ENCODE data around the gene ZBTB11. TPM values are rescaled to one million over a fixed set of nuclear protein-coding genes. Genes with fewer than 3 reads are reported as not detected.
"Not testable (repeated sequence)": the region's sequence is repeated elsewhere in the genome, so short reads cannot be mapped to it uniquely, and the experiment has no call there.

Gene ZBTB11
- total and polyA plus RNA-seq, 2 of the 13 experiments (the other 11 are each of a cell fraction or from before 2014, with no cell fraction given), result 5.9 to 18.1 TPM

GRCh38 chr3:101613014-101613413, 63.9 kb downstream of the ZBTB11 start (continued):
- peak; percentile 65 for TF ChIP-seq CEBPG (CRISPR knock-in tag; IDR thresholded peaks at IDR 0.05)
- TF ChIP-seq CREB1 (IDR thresholded peaks at IDR 0.05), result not testable (repeated sequence)
- TF ChIP-seq CREB1 (CRISPR knock-in tag; IDR thresholded peaks at IDR 0.05), result peak; percentile 41; the same call in 1 of the 2 replicates
- TF ChIP-seq GATAD2A (CRISPR knock-in tag; IDR thresholded peaks at IDR 0.05), result 0 out of 2 replicates have a peak, but pooled peaks have one; percentile 22

- TF ChIP-seq KDM5A (IDR thresholded peaks at IDR 0.05; ENCODE audit: borderline replicate concordance, low read length), result no peak
- no peak for TF ChIP-seq RXRA (CRISPR knock-in tag; IDR thresholded peaks at IDR 0.05)
- TF ChIP-seq, protein P1, sequence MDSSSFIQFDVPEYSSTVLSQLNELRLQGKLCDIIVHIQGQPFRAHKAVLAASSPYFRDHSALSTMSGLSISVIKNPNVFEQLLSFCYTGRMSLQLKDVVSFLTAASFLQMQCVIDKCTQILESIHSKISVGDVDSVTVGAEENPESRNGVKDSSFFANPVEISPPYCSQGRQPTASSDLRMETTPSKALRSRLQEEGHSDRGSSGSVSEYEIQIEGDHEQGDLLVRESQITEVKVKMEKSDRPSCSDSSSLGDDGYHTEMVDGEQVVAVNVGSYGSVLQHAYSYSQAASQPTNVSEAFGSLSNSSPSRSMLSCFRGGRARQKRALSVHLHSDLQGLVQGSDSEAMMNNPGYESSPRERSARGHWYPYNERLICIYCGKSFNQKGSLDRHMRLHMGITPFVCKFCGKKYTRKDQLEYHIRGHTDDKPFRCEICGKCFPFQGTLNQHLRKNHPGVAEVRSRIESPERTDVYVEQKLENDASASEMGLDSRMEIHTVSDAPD (CRISPR knock-in tag; IDR thresholded peaks at IDR 0.05), result no peak
- TF ChIP-seq ZNF343 (CRISPR knock-in tag; IDR thresholded peaks at IDR 0.05), result no peak
- Histone ChIP-seq H3K4me1 (ENCODE audit: insufficient read depth, low read length) (peaks cover 17% of the 10 kb centered on the region), H3K9ac (ENCODE audit: insufficient read depth, low read depth, low read length) (no peak overlapping the region), H3K27me3 (ENCODE audit: control insufficient read depth in 1 of 2, insufficient read depth in 2 of 2, low read length in 2 of 2) (no peaks in the 10 kb centered on the region), H3K36me3 (replicated peaks in 1 of 2; ENCODE audit: control insufficient read depth in 1 of 2, insufficient read depth in 2 of 2, low read length in 2 of 2) (no peaks in the 10 kb centered on the region), H3K4me3 (replicated peaks in 1 of 3; ENCODE audit: insufficient read depth in 1 of 3, low read depth in 2 of 3, low read length in 3 of 3) (no peak overlapping the region), H3K4me2 (ENCODE audit: low read depth, low read length) (no peak overlapping the region), H2AFZ (ENCODE audit: low read length) (no peak overlapping the region), H3K9me3 (ENCODE audit: low read length) (no peaks in the 10 kb centered on the region), H3K27ac (ENCODE audit: extremely low read length, insufficient read depth, low read length) (no peak overlapping the region), H3K79me2 (ENCODE audit: insufficient read depth, low read length) (no peaks in the 10 kb centered on the region), H4K20me1 (ENCODE audit: insufficient read depth, low read length) (no peaks in the 10 kb centered on the region)
- DNase-seq (ENCODE audit: low spot score), result no peak
- POLR2A ChIA-PET, result no interaction called here
- 98% methylated on average over 2 of the region's 2 CpGs for WGBS (ENCODE audit: low lambda C conversion rate)
- BruUV-seq (replicated peaks), result no TSS peak
- FAIRE-seq, result no peak
- intact Hi-C loops (cut with micrococcal nuclease; ENCODE audit: unreplicated experiment) (no loop called here), in situ Hi-C loops (cut with HindIII; ENCODE audit: extremely low pct_ligation_motif_present, low pct_unique_long_range_greater_than_20kb) (no loop called here)
- CTCF ChIA-PET (ENCODE audit: low intra/inter-chr PET ratio, low total read pairs), result no interaction called here
- ATAC-seq, result no peak
Measured at GRCh38 chr3:101611023-101611422, 65.9 kb downstream of the ZBTB11 start.

Measured in HepG2 (cell line).